GM10248 (cell line): ENCODE results near the gene SLC6A13.

Experiments used
- CTCF ChIA-PET: fragments of 300-600 bp; sonication (Branson Sonifier 250); formaldehyde crosslinking; extraction: SDS; loops from one replicate; lab custom pipeline; 2021; ENCODE audit warnings: antibody characterized with exemption; lab: Yijun Ruan, JAX
- POLR2A ChIA-PET: fragments of 350-650 bp; sonication (Branson Sonifier 250); formaldehyde crosslinking; extraction: SDS; loops from one replicate; lab custom pipeline; 2020; ENCODE audit warnings: antibody characterized with exemption; lab: Yijun Ruan, JAX
- DNase-seq: peaks from one replicate; pipeline ENCODE4 v3.0.0; 2012; ENCODE audit errors: extremely low spot score
- CTCF ChIP-seq: IDR thresholded peaks from 2 replicates; pipeline ENCODE4 v1.5.1; 2012; ENCODE audit warnings: mild to moderate bottlenecking, low read depth; ENCODE audit errors: extremely low read depth, missing control alignments, control extremely low read depth

SLC6A13 gene

GRCh38 chr12:171743-172676 lies 90.6 kb downstream of the SLC6A13 start:
- no peak for DNase-seq
- POLR2A ChIA-PET = no interaction called here
- CTCF ChIA-PET = interaction anchor here (1.5 kb wide), 1 partner anchor 17 kb away, joined by 5 read pairs; no protein-coding TSS in a partner anchor
- TF ChIP-seq CTCF = no peak

GRCh38 chr12:171276-171675 lies 91.4 kb downstream of the SLC6A13 start:
- ChIA-PET POLR2A (no interaction called here), CTCF (interaction anchor here (1.5 kb wide), 1 partner anchor 18 kb away, joined by 5 read pairs; no protein-coding TSS in a partner anchor)
- DNase-seq = no peak
- no peak for TF ChIP-seq CTCF
